ENCODE data around the gene HTR3C.

Gene HTR3C

DNA sequence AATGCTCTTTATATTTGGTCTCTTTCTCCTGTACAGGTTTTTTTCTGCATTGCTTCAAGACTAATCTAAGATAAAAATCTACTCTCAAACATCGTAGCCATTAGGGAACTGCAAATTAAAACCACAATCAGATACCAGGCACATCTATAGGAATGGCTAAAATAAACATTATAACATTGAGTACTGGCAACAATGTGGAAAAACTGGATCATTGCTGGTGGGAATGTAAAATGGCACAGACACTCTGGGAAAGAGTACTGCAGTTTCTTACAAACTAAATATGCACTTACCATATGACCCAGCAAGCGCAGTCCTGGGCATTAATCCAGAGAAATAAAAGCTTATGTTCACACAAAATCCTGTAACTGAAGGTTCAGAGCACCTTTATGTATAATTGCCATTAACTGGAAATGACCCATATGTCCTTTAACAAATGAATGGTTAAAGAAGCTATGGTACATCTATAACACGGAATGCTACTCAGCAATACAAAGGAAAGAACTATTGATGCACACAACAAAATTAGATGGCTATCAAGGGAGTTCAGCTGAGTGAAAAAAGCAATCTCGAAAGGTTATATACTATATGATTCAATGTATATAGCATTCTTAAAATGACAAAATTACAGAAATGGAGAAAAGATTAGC, 41.5 kb upstream of the HTR3C start:
- no peak for TF ChIP-seq CTCF (IDR thresholded peaks at IDR 0.05; ENCODE audit: low read depth, low read length, missing control alignments)
- no peak for DNase-seq (ENCODE audit: low read depth)
- H3K4me3 ChIP-seq (ENCODE audit: low read depth, low read length) = no peak overlapping the region

- no peak for TF ChIP-seq CTCF (IDR thresholded peaks at IDR 0.05; ENCODE audit: low read depth, low read length, missing control alignments)
- DNase-seq (ENCODE audit: low read depth) = no peak
- H3K4me3 ChIP-seq (ENCODE audit: low read depth, low read length) = no peak overlapping the region
These were observed 40.6 kb upstream of the HTR3C start for GRCh38 chr3:184011937-184012889.

GRCh38 chr3:184015381-184016019, 37.3 kb upstream of the HTR3C start:
- H3K4me3 ChIP-seq (ENCODE audit: low read depth, low read length) = no peak overlapping the region
- DNase-seq (ENCODE audit: low read depth) = no peak
- TF ChIP-seq CTCF (IDR thresholded peaks at IDR 0.05; ENCODE audit: low read depth, low read length, missing control alignments) = no peak

GRCh38 chr3:184016169-184016570, 36.7 kb upstream of the HTR3C start:
- TF ChIP-seq CTCF (IDR thresholded peaks at IDR 0.05; ENCODE audit: low read depth, low read length, missing control alignments) = no peak
- H3K4me3 ChIP-seq (ENCODE audit: low read depth, low read length) = no peak overlapping the region
- no peak for DNase-seq (ENCODE audit: low read depth)

- no peak for DNase-seq (ENCODE audit: low read depth)
- peak; percentile 88 for TF ChIP-seq CTCF (IDR thresholded peaks at IDR 0.05; ENCODE audit: low read depth, low read length, missing control alignments)
These were observed 35.8 kb upstream of the HTR3C start for GRCh38 chr3:184016811-184017671.

DNA sequence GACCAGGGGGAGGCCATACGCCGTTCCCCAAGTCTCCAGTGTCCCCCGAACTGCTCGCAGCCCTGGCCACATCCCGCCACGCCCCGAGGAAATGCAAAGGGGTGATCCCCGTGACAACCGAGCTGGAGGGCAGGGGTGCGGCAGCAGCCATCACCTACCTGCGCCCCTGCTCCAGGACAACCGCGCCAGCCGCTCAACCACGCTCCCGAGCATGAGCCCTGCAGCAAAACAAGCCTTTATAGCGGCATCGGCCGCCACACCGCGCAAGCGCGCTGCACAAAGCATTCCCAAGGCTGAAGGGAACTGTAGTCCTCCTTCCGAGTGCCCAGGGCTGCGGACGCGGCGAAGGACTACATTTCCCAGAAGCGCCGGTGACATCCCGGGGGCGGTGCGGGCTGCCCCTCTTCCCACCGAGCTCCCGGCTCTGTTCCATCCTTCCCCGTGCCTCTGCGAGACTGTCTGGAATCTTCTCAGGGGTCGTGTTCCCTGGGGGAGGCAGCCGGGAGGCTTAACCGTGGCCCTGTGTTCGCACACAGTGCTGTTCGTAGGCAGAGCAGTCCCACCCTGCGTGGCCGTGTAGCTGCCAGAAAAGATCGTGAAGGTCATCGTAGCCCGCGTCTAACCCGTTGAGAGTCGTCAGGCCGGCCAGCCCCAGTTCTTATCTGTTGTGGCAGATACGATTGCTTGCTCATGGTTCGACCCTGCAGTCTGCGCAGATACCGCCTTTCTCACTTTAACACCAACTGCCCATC, 35.0 kb upstream of the HTR3C start, which contains the start of gene ABCC5:
Gene ABCC5, minus strand, starts transcription at position 213 of the 752 bp plus-strand sequence. CDS start 3,492 bp downstream, outside the sequence.
- no peak for TF ChIP-seq CTCF (IDR thresholded peaks at IDR 0.05; ENCODE audit: low read depth, low read length, missing control alignments)
- peak; percentile 62 for DNase-seq (ENCODE audit: low read depth)
- H3K4me3 ChIP-seq (ENCODE audit: low read depth, low read length) = peak within 1 kb of the TSS; percentile 91

More at GRCh38 chr3:184016811-184017671, 35.8 kb upstream of the HTR3C start:
- peak overlapping the region; percentile 91 for H3K4me3 ChIP-seq (ENCODE audit: low read depth, low read length)
